ENCODE data around the gene ATP10B.

DNA sequence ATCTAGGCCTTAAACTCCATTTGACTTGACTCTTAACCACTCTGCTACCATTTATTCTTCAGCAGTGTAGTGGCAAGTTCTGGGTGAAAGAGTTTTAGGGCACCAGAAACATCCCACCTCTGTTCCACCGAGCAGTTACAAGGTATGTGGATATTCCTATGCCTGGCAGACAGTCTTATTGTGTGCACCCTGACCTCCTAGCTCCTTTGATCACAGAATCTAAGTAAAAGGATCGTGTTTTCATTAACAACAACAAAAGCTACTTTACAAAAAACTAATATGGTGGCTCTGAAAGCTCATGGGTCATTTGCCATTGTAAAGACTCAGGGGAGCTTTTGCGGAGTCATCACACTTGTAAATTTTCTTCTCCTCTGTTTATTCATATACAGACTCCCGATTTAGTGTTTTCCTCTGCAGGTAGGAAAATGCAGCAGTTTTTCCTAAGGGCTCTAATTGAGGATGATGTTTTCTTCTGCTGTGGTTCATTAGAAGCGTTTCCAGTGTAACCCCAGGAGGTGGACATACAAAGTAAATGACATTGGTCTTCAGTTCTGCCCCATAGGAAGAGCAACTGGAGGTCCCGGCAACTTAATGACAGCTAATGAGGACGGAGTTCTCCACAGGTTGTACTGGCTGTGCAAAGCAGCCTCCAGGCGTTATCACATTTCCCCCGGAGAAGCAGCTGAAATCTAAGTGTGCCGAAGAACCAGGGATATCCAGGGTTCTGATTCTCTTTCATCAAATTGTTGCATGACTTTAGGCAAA lies 78.2 kb downstream of the ATP10B start:
- TF ChIP-seq, protein P1, sequence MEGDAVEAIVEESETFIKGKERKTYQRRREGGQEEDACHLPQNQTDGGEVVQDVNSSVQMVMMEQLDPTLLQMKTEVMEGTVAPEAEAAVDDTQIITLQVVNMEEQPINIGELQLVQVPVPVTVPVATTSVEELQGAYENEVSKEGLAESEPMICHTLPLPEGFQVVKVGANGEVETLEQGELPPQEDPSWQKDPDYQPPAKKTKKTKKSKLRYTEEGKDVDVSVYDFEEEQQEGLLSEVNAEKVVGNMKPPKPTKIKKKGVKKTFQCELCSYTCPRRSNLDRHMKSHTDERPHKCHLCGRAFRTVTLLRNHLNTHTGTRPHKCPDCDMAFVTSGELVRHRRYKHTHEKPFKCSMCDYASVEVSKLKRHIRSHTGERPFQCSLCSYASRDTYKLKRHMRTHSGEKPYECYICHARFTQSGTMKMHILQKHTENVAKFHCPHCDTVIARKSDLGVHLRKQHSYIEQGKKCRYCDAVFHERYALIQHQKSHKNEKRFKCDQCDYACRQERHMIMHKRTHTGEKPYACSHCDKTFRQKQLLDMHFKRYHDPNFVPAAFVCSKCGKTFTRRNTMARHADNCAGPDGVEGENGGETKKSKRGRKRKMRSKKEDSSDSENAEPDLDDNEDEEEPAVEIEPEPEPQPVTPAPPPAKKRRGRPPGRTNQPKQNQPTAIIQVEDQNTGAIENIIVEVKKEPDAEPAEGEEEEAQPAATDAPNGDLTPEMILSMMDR (conservative IDR thresholded peaks at IDR 0.05; ENCODE audit: low read length): no peak
- TF ChIP-seq EZH2phosphoT487 (IDR thresholded peaks at IDR 0.05; ENCODE audit: borderline replicate concordance, low read depth, low read length): no peak
